NCI-H345 (cell line): ENCODE measurements around the gene SYT1.

Source experiments
- DNase-seq: peaks from one replicate; lab custom pipeline; 2025; lab: John Stamatoyannopoulos, UW

The SYT1 gene

DNA sequence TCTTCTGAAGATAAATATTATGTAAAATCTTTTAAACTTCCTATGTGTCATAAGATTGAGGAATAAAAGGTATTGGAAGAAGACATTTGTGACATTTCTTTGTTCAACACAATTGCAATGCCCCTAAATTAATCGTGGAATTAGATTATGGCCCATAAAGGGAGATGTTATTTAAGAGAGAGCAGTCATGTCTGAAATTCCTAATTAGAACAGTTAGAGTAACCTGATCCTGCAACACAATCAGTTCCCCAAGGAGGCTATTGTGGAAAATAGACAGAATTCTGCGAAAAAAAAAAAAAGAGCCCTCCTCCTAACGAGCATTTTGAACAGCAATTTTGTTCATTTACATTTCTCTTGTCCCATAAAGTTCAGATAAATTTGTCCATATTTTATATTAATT is 486.7 kb downstream of the SYT1 start:
- no peak for DNase-seq

DNA sequence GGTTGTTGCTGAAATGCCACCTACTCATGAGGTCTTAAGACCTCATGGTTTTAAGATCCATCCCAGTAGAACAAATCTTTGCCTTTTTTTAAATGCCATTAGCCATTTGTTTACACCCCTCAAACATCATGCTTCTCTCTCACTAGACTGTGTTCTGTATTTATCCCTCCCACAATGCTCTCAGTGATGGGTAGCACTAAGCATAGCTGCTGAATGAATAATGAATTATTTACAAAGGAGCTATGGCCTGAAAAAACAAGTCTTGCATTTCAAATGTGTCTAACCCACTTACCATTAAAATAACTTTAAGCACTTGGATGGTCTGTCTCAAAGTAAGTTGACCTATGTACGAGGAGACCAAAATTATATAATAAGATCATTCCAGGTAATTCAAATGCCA is 491.6 kb downstream of the SYT1 start:
- no peak for DNase-seq

DNA sequence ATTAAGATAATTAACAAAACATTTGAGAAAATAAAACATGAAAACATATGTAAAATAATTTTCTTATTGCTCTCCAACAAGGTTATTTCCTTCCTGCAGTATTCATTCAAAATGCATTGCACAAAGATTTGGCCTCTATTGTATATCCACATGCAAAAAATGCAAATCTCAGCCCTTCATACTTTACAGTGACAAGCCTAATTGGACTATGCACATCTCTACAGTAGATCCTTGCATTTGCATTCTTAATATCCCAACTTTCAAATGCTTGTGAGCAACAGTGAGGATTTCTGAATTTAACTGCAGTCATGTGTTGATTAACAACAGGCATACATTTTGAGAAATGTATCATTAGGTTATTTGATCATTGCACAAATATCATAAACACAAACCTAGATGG is 492.5 kb downstream of the SYT1 start:
- no peak for DNase-seq

DNA sequence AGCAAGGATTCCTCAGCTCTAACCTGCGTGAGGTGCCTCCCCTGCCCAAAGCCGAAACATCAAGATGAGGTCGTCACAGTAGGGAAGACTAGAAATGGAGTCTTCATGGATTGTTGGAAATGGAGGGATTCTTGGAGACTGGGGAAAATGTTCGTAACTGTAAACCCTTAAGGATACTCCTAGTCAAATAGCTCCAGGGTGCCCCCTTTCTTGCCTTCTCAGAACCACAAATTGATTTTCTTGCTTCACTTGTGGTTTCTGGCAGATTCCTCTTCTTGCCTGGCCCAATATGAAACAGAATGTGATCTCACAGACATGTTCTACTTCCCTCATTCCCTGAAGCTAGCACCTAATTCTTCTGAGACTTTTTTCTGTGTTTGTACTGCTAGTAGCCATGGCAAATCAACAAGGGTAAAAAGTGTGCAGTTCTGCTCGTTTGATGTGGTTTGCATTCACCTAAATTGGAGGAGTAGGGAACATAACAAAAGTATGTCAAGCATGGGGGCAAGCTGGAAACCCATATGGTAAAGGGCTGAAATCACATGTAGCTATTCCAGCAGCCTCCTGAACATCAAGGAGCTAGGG is 494.2 kb downstream of the SYT1 start:
- no peak for DNase-seq

DNA sequence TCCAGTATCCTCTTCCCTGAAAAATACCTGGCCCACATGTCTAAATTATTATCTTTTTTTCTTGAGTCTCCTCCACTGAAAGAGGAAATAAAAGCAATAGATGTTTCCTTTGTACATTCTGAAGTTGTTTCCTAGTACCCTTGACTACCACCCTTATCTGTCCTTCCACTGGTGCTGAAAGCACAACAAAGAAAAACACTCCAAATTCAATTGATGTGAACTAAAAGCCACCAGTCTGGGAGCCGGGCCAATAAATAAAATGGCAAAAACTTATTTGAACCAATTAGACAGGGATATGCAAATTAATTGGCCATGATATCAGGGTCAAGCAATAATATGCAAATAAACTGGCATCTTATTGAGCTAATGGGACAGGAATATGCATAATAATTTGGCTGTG is 495.7 kb downstream of the SYT1 start:
- DNase-seq: peak; percentile 43

DNA sequence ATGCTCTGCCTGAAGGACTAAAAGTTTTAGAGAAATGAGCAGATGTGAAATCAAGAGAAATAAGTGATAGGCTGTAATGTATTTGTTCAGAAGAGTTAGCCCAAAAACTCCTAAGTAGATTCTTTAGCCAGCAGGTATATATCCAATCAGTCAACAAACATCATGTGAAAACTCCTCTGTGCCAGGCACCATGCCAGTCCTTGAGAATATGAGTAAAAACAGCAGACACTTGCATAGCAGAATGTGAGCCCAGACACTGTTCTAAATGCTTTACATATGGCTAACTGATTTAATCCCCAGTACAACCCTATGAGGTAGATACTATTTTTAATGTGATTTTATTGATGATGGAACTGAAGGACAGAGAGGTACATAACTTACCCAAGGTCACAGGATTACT is 496.4 kb downstream of the SYT1 start:
- peak; percentile 6 for DNase-seq

DNA sequence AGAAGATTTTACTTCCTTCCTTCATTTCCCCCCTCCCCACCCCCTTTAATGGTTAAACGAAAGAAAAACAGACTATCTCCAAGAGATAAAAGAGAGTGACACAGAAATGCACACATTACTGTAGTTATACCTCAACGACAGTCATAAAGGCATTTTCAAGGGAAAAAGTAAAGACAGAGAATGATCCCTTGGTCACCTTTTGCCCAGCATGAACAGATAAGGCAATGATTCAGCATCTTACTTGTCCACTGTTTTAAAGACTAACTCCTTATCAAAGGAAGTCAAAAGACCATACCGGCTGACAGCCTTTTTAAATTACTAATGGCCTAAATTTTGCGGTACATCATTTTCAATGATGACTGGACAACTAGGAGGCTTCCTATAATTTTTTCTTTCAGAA is 499.6 kb downstream of the SYT1 start:
- no peak for DNase-seq

DNA sequence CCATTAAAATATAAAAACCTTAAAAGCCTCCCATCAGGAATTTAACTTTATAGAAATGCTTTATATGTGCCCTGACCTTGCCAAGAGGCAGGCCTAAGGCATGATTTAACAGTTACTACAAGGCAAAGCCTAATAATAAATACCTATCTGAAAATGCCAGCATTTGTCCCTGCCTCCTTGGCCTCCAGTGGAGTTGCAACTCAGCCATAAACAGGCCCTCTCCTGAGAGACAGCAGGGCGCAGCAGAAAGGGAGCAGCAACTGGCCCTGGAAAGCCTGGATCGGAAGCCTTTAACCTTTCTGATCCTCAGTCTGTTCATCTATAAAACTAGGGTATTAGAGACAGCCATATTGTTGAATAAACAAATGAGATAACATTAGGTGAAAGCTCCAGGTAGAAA is 501.8 kb downstream of the SYT1 start:
- no peak for DNase-seq

DNA sequence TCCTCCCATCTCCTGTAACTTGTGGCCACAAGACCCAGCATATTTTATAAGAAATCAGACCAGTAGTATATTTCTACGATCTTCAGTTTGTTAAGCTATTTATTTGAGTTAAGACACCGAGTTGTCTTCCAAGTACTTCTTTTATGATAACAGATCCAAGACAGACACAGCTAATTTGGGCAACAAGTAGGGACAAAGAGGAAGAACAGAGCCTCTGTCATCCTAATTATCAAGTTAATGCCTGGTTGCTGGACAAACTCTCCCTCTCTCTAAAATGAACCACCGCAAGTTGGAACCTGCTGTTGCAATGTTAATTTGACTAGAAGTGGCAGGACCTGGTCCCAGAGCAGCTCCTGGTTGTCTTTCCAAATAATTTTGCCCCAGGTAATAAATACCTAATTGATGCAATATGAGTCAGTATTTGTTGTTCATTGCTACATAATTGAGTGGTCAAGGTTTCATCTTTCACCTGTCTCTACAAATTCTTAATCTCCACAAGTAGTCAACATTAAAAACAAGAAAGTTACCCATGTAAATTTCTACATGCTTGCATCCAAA is 502.5 kb downstream of the SYT1 start:
- DNase-seq: no peak

DNA sequence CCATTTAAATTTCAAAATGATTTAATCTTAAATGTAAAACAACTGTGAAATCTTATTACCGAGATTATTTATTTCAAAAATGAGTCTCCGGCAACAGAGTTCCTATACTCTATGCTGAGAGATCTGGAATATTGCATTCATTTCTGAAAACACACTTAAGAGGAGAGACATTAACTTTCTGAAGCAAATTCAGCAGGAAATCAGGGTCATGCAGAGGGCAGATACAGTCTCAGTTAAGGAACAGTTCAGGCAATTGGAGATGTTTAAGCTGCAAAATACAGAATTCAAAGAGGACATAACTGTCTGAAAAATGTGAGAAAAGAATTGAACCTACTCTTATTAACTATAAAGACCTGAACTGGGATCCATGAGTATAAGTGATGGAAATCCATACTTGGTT is 505.4 kb downstream of the SYT1 start:
- DNase-seq: no peak

DNA sequence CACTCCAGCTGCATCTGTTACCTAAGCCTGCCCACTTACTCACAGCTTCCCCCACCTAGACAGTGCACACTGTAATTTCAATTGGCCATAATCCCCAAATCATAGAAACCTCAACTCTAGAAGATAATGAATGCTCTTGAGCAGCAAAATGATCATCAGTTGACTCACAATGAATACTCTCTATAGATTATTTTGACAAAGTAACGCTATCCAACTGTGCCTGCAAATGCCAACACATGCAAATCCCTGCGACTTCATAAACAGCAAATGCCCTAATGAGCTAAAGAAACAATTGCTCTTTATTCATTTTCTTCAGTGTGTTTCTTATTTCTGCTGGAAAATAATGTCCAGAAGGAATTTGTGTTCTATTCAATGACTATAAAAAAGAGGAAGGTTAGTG is 506.7 kb downstream of the SYT1 start:
- no peak for DNase-seq

DNA sequence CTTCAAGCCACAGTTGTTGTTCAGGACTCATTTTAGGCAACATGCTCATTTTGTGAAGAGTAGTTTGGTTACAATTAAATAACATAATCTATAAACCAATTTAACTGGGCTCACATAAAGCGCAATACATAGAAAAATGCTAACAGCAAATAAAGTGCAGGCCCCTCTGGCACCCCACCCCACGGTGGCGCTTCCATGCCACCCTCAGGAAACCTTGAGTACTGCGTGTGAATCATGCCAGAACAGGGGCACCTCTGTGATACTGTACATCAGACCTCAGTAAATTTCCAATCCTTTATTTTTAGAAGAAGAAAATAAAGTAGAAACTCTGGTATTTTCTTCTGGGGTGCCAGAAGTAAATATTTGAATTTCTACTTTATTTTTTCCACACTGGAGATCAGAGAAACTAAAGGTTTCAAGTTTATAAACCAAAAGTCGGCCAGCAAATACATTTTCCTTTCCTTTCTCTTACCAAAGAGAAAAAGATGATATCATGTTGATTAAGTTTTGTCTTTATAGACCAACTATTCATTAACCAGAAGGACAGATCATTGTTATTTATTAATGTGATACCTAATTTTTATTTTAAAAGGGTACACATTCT is 509.4 kb downstream of the SYT1 start:
- peak; percentile 15 for DNase-seq

DNA sequence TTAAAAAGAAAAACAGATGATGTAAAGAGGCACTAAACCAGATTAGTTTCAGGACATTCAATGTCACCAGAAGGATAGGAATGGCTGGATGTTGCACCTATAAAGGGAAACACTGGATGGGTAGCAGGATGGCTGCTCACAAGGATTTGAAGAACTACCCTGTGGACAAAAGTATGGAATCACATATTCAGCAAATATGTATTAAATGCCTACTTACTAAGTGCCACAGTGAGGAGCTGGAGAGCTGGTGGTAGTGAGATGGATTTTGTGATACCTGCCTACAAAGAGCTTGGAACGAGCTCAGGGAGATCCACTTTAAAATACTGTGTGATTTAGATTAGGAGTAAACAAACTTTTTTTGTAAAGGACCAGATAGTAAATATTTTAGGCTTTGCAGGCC is 510.0 kb downstream of the SYT1 start:
- no peak for DNase-seq

DNA sequence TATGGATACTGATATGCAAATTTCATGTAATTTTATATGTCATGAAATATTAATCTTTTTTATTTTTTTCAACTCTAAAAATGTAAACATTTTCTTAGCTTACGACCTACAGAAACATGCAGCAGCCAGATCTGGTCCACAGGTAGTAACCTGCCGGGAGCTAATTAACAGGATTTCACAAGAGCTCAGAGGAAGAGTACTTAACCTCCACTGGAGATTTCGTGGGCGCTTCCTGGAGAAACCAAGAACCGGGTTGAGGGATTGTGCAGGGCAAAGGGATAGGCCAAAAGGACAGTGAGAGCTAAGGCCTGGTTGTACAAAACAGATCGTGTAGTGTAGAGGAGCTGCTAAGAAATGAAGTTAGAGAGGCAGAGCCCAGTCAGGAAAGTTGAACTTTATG is 510.5 kb downstream of the SYT1 start:
- DNase-seq: no peak

DNA sequence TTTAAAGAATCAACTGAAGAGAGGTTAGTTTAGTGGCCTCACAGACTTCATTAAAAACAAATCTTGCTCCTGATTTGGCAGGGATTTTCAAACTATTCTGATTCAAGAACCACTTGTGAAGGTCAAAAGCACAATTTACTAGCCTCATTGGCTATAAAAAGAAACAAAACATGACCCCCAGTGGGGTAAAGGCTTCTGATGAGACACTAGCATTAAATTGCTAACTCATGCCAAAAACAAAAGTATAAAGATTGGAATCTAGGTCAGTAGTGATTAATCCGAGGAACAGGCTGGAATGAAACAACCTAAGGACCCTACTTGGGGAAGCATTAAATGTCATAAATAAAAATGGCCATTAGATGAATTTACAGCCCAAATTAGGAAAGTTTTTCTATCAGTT is 513.9 kb downstream of the SYT1 start:
- no peak for DNase-seq

DNA sequence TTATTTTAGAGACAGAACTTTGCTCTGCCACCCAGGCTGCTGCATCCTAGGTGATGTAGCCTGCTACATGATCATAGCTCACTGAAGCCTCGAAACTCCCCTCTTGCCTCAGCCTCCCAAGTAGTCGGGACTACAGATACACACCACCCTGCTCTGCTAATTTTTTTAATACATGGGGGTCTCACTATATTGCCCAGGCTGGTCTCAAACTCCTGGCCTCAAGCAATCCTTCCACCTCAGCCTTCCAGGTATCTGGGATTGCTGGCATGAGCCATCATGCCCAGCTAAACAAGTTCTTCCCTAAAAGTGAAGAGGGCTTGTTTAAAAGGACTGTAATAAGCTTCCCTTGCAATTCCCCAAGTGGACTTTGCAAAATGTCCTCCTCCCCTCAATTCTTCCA is 515.8 kb downstream of the SYT1 start:
- no peak for DNase-seq

DNA sequence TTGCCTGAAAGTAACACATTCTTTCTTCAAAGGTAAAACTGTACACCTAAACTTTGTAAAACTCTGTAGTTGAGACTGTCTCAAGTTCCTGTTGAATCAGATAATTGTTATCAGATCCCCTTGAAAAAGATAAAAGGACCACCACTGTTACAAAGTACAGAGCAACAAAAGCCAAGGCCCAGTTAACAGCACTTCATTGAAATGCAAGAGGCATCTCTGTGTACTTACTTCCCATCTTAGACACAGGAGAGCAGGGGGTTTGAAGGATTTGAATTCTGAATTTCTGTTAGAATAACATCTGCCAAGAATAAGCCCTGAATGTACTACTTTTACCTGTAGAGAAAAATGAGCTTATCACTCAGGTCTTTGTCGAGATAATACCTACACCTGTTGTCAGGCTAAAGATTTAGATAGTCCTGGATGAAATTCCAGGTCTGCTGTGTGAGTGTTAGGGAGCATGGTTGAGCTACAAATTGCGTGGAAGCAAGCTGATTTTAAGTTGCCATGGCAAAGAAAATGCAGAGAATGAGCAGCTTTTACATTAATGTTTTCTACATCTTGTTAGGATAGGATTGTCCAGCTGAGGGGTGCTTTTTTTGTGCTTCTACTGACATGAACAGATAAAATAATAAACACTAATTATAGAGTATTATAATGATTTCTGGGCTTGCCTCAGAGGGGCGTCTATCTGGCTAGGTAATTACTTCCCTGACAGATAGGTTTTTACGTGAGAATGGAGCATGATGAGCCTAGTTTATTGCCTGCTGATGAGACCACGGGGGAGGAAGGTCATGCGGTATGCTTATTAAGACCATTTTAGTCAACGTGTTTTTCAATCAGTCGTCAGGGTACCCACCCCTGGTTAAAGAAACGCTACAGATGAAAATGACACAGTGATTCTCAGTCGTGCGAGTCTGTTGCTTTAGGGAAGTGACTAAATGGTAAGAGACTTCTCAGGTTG is 517.0 kb downstream of the SYT1 start:
- DNase-seq: no peak

DNA sequence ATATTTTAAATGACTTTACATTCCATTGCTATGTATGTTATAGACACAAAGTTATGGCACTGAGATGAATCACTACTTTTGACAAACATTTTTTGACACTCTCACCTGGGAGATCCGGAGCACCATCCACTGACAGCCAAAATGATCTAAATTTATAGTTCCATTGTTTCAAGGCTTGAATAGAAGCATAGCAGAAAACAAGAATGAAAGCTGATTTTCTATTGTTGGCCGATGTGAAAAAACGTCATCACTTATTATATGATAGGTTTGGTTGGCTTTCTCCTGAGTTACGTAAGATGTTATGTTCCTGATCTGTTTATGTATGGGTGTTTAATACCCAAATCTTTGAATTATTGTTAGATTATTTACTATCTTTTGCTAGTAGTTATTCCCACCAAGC is 520.0 kb downstream of the SYT1 start:
- no peak for DNase-seq

DNA sequence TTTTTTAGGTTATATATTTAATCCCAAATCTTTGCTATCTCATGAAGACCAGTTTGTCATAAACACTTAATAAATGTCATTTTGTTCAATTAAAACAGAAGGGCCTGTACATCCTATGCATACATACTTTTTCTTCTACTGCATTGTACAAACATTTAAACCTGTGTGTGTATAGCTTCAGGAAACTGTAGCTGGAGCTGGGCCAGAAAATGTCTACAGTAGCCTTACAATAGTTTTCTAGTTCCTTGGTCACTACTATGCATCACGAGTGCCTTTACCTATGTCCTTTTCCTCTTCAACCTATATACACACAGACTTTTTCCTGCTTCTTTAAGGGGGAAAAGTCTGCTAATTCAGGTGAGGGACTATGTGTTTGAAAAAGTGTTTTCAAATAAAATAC is 523.4 kb downstream of the SYT1 start:
- DNase-seq: no peak

DNA sequence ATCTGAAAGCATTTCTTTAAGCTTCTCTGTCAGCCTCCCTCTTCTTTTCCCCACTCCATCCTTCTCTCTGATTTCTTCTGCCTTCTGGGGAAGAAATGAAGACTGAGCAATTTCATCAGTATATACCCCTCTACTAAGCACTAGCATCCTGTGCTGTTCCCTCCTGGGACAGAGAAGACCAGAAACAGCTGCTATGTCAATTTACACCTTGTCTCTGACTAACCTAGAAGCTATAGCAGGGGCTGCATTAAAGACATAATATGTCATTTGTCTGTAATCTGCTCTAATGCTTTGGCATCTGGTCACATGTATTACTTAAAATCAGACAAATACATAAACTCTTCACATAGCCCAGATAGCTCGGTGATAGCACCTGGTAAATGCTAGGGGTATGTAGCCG is 529.3 kb downstream of the SYT1 start:
- DNase-seq: no peak

DNA sequence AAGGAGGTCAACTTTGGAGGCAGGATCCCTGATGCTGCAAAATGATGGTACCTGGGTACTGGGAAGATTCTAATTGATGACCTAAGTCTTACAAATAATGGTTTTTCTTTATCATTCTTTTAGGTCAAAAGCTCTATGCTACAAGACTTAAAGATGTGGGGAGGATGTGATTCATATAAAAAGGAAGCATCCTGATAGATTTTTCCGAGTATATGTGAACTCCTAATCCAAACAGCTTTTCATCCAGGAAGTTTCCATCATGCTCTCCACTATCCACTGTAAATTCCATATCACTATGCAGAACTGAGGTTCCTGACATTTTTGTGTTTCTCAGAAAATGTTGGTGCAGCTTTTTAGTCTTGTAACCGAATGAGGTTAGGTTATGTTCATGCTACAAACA is 533.0 kb downstream of the SYT1 start:
- DNase-seq: no peak

DNA sequence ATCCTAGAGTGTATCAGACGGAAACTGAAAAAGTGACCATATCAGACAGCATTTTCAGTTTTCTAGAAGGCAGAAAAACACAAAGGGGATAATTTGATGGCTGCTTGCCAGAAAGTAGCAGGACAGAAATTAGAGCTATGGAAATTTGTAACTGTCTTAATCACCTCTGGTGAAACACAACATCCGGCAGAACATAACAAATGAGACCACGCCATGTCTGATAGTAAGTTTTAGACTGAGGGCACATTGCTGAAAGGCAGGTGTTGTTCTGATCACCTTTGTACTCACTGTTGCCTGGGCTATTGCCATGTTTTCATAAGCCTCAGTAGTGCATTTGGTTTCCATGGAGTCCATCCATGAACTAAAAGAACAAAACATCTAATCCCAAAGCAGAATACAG is 535.9 kb downstream of the SYT1 start:
- no peak for DNase-seq

DNA sequence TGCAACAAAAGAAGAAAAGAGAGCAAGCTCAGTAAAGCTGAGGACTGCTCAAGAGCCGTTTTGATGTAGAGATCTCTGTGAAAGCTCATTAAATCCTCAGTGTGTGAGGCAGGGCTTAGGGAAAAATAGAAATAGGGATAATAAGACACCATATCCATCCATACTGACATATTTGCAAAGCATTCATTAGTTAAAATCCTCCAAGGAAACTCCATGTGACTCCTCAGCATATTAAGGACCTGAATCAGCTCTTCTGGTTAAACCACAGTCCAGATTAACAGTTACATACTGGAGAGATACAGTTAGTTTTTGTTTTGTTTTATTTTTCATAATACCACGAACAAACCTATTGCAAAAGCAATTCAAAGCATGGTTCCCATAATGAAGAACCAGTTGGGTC is 538.0 kb downstream of the SYT1 start:
- no peak for DNase-seq
